Spleen (tissue), 7 donors: Measurements from ENCODE around the gene DNPEP.

ENCODE experiments used
- CTCF ChIP-seq, 11 experiments: fragments of 200-600 bp in 7 of 11; fragments of 450-650 bp in 4 of 11; sonication (generic) in 4 of 11; IDR thresholded peaks in 8 of 11; conservative IDR thresholded peaks in 3 of 11; 1 replicate in 7 of 11; 2 replicates in 4 of 11; pipeline versions ENCODE4 v1.4.0 to v1.8.0; 2016 to 2021; ENCODE audit warnings: antibody characterized with exemption in 11 of 11, inconsistent platforms in 4 of 11, mild to moderate bottlenecking in 1 of 11
- POLR2A ChIP-seq, 3 donors: fragments of 450-650 bp; IDR thresholded peaks; one replicate each; pipeline ENCODE4 v1.5.1; 2017; ENCODE audit warnings: antibody characterized with exemption in 3 of 3, mild to moderate bottlenecking in 1 of 3
- donor health status: DM: no; HTN: no; CAD: no; lungs with moderate emphysema.
- donor health status: DM: no; HTN: no; CAD: no.
- donor health status: DM: no; HTN: no; CAD: no.

GRCh38 chr2:219437141-219437540, 49.4 kb upstream of the DNPEP start:
- TF ChIP-seq CTCF (IDR thresholded peaks at IDR 0.05 in 8 of 11, conservative IDR thresholded peaks at IDR 0.05 in 3 of 11) (no peak), POLR2A (IDR thresholded peaks at IDR 0.05) (no peak)
